NCI-H2107 treated with DMSO at 0.1 percent for 48 hours (cell line): ENCODE measurements around the gene ASIC5.
A peak's percentile ranks its signal among the peaks of the same experiment; 100 is the strongest.
"Not testable (repeated sequence)": the region's sequence is repeated elsewhere in the genome, so short reads cannot be mapped to it uniquely, and the experiment has no call there.

Source experiments
- DNase-seq: peaks from one replicate; lab custom pipeline; 2025; ENCODE audit not compliant: unreplicated experiment; lab: John Stamatoyannopoulos, UW

ASIC5 gene

DNA sequence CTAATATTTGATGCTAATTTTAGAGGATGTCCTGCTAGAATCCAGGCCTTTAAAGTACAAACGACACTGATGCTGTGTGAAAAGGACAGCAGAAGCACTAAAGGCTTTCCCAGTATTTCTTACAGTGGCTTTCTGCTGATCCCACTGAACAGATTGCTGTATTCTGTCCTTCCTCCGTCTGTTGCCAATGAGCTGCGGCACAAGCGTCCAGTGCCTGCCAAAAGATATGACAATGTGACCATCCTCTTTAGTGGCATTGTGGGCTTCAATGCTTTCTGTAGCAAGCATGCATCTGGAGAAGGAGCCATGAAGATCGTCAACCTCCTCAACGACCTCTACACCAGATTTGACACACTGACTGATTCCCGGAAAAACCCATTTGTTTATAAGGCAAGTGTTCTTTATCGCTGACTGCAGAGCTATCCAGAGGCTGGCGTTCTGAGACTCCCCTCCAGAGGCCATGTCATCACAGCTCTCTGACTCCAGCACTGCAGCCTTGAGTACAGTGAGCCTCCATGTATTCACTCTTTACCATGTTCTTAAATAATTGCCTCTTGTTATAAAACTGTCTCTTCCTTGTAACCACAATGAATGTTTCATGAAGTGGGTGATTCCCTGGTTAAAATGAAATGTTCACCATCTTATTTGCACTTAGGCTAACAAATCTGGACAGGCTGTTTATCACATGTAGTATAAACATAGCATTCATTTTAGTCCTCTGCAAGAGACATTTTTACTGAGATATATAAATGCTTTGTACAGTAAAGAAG, 63.7 kb downstream of the ASIC5 start:
- no peak for DNase-seq

GRCh38 chr4:155800685-155801343, 65.3 kb downstream of the ASIC5 start:
- no peak for DNase-seq

GRCh38 chr4:155799794-155800123, 66.3 kb downstream of the ASIC5 start:
- no peak for DNase-seq

DNA sequence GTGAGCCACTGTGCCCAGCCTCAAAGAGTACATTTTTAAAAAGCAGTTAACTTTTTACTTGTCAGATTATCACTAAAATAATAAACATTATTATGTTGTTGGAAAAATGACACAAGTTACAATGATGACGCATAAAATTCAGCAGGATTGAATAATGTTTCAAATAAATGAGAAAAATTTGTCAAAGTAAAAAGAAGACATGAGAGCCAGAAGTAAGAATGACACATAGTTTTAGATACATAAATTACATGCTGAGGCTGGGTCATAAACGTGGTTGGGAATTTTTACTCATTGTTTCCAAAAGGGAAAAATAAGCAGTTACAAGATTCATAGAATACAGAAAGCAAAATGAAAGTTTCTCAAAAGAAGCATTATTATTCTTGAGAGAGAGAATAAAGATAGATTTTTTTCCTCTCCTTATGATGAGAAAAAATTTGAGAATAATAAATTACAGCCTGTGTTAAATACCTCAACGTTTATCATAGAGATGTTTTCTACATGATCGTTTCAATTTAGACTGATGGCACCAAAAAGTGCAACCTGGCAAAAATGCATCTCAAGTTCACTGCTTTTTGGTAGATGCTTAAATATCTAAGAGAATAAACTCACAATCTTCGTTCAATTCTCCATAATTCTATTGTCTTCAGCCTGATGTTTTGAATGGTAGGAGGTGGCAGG, 66.8 kb downstream of the ASIC5 start:
- no peak for DNase-seq

DNA sequence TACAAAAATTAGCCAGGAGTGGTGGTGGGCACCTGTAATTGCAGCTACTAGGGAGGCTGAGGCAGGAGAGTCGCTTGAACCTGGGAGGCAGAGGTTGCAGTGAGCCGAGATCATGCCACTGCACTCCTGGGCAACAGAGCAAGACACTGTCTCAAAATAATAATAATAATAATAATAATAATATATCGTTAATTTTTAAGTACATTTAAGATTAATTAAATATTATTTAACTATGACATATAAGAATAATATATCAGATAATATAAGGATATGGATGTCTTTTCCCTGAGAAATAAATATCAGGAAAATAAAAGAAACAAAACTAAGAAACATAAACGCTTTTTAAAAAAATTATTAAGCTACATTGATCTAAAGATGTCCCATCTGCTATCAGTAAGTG, 68.5 kb downstream of the ASIC5 start:
- DNase-seq = not testable (repeated sequence)

DNA sequence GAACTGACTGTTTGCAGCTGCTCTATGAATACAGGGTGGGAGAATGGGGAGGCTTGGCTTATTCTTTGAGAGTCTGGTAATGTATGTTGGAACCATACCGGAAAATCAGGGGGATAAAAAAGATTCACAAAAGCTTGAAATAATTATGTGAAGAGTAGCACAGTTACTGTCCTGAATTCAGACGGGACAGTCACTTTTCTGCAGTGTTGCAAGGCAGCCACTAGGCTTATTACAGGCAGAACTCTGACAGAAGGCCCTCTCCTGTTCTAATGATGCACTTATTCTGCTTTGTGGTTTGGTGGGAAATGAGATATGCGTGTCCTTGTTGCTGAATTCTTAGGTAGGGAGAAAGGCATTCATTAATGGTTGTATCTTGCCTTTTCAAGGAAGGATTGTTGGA, 70.1 kb downstream of the ASIC5 start:
- no peak for DNase-seq

GRCh38 chr4:155794589-155795236, 71.4 kb downstream of the ASIC5 start:
- DNase-seq = no peak

GRCh38 chr4:155789982-155790381, 76.1 kb downstream of the ASIC5 start:
- DNase-seq = no peak

DNA sequence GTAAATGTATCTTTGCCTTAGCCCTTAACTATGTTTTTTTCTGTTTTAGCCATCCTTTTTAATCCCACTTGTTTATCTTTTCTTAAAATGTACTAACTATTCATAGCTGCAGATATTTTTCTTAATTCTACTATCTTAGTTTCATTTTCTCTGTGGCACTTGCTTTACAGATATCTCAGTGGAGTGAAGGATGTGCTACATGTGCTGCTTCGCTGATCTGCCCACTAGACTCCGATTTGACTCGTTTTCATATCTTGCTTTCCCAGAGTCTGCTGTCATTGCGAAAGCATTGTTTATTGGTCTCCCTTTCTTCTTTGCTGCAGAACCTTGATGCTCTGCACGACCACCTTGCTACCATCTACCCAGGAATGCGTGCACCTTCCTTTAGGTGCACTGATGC, 76.7 kb downstream of the ASIC5 start:
- DNase-seq = no peak

GRCh38 chr4:155787113-155787710, 78.9 kb downstream of the ASIC5 start:
- DNase-seq = peak; percentile 8

- no peak for DNase-seq
Measured at GRCh38 chr4:155785828-155786227, 80.2 kb downstream of the ASIC5 start.

DNA sequence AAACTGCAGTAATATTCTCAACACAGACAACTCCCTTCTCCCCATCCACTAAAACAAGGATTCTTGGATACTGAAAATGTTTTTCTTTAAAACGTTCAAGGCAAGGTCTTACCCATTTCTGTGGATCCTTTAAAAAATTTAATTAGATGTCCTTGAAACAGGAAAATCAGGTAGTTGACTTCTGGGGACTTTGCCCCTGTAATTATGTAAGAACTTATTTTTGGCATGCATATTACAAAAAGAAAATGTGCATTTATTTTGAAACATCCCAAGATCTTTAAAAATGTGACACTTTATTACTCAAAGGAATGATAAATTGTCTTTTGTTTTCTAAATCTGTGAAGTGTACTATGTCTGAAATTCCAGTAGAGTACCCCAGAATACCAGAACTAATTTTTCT, 81.4 kb downstream of the ASIC5 start:
- no peak for DNase-seq

DNA sequence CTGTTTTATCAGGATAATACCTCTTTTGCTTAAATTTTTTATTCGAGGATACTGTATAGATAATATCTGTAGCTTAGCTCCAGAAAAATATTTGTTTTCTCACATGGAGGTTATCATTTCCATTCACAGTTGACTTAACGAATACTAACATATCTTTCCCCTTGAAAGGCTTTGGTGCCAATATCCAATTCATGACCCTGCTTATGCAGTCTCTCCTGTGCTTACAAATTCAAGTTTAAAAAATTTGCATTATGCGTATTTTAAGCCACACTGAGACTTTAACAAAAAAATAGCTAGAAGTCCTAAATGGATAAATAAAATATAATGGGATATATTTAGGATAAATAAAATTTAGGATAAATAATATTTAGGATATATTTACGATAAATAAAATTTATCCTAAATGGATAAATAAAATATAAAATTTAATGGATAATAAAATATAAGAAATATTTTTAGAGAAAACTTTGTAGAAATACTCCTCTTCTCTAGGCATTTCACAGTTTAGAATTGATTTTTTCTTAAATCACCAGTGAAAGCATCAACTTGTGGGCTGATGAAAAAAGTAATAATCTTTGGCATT, 84.7 kb downstream of the ASIC5 start:
- no peak for DNase-seq

DNA sequence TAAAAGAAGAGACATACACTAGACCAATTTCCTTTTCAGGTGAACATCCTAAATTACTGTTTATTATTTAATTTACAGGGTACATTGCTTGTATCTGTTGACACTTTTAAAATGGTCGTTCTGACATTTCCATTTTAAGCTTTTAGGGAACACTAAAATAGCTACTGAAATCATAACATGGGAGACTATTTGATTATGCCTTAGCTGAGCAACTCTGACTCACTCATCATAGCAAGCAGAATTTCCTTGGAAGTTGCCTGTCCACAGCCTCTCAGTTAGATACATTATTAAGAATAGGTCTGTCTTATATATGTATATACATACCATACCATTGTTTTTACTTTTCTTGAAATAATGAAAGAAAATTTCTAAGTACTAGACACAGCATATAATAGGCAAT, 85.3 kb downstream of the ASIC5 start:
- no peak for DNase-seq
